Kidney epithelial cell (primary cell): Measurements from ENCODE around the gene ARHGAP29. TPM values are rescaled to one million over a fixed set of nuclear protein-coding genes. Genes with fewer than 3 reads are reported as not detected.

Experiments used
- DNase-seq: peaks from one replicate; pipeline ENCODE4 v3.0.0-alpha.2; 2010; ENCODE audit warnings: low read depth
- H3K27me3 ChIP-seq: 2 replicates; pipeline ENCODE4 v1.6.0; 2011; ENCODE audit warnings: low read length; ENCODE audit not compliant: control insufficient read depth, insufficient read depth
- H3K36me3 ChIP-seq: 2 replicates; pipeline ENCODE4 v1.5.1; 2011; ENCODE audit warnings: low read length; ENCODE audit not compliant: control insufficient read depth, insufficient read depth
- H3K4me3 ChIP-seq: 2 replicates; pipeline ENCODE4 v1.5.1; 2011; ENCODE audit warnings: low read depth, mild to moderate bottlenecking, control low read depth, low read length
- CTCF ChIP-seq: IDR thresholded peaks from 2 replicates; pipeline ENCODE4 v1.5.1; 2011; ENCODE audit warnings: mild to moderate bottlenecking, moderate library complexity, low read length, control low read depth, inconsistent platforms; ENCODE audit not compliant: insufficient read depth, poor library complexity, severe bottlenecking
- total RNA-seq: library from RNA; depleted of rRNA; stranded (reverse); fragments of >200 nt; gene quantifications from 2 replicates; pipeline ENCODE4 v1.2.3, GENCODE V29; 2015

Gene ARHGAP29
- total RNA-seq, 1 donor from 2014 or later = 82.3 TPM

GRCh38 chr1:94270801-94271203 is 33.4 kb upstream of the ARHGAP29 start:
- peak; percentile 96 for DNase-seq
- TF ChIP-seq CTCF = no peak
- Histone ChIP-seq H3K27me3 (no peaks in the 10 kb centered on the region), H3K4me3 (no peak overlapping the region), H3K36me3 (no peaks in the 10 kb centered on the region)

DNA sequence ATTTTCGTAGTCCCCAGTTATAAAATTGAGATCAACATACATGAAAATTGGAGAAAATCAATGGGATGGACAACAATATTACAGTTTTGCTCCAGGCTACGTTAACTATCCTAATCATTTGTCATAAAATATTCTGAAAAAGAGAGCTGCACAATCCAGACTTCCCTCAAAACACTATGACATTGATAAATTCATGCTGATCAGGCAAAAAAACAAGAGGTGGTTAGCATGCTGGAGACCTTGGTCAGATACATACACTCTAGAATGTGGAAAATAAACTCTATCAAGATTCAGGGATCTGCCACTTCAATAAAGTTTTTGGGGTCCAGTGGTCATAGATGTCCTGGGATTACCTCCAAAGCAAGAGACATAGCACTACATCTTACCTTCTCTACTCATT is 32.5 kb upstream of the ARHGAP29 start:
- no peaks in the 10 kb centered on the region for H3K36me3 ChIP-seq
- H3K27me3 ChIP-seq = no peaks in the 10 kb centered on the region
- no peak for DNase-seq
- H3K4me3 ChIP-seq = no peak overlapping the region
- TF ChIP-seq CTCF = no peak

DNA sequence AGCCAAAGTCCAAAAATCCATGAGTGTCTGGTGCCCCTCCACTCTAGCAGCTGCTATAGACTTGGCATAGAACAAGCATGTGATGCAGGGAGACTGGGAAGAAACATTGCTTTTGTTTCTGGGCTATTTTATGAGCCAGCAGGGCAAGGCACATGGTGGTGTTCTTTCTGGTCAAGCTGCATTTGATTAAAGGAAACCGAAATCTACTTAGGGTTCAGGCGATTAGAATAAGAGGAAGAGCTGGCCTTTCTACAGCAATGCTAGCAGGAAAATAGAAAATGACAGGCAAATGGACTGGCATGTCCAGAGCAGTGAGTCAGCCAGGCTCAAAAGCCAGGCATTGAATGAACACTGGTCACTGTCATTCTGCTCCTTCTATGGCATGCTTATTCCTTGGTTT is 28.5 kb upstream of the ARHGAP29 start:
- Histone ChIP-seq H3K4me3 (no peak overlapping the region), H3K36me3 (no peaks in the 10 kb centered on the region), H3K27me3 (no peaks in the 10 kb centered on the region)
- DNase-seq = no peak
- no peak for TF ChIP-seq CTCF

DNA sequence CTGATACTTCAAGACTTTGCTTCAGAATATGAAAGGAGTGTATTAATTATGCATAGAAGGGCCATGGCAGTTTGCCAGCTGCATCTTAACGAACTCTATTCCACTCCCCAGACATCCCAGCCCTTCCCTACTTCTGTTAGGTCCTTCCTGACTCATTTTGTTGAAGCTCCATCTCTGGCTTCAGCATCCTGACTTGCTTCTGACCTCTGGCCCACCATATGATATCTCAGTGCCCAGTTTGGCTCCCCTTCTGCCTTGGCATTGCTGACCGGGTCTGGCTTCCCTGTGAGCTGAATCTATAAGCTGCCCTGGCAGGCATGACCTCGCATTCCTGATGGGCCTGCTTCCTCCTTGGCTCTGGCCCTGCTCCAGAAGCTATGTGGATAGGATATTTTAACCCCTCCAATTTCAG is 27.6 kb upstream of the ARHGAP29 start:
- H3K4me3 ChIP-seq = no peak overlapping the region
- TF ChIP-seq CTCF = no peak
- no peaks in the 10 kb centered on the region for H3K27me3 ChIP-seq
- H3K36me3 ChIP-seq = no peaks in the 10 kb centered on the region
- no peak for DNase-seq

DNA sequence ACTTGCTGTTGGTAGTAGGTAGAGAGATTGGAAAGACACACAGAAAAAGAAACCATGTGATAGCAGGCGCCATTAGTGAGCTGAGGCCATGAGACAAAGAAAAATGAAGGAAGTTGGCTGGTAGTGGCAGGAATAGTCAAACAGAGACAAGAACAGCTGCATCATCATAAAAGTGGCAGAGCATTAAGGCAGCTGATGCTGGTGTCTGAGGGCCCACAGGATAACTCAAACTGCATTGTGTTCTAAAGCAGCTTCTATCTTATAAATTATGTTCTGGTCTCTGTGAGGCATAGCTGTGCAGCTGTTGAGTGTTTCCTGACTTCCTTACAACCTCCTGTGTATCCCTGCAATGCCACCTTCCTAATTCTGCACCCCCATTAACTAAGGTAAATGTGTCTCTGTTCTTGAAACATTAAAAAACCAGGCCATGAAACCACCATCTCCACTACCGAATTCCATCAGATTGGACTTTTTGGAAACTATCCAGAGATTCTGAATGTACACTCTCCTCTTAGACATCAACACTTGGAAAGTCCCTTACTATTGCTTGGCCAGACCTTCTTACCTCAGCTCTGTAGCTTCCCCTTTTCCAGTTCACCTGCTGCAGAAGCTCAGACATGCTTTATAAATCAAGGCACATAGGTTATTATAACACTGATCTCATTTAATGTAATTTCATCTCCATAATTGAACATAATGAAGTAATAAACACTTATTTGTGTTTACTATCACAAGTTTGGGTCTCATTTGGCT is 23.4 kb upstream of the ARHGAP29 start:
- no peaks in the 10 kb centered on the region for H3K27me3 ChIP-seq
- no peak for TF ChIP-seq CTCF
- H3K4me3 ChIP-seq = no peak overlapping the region
- no peaks in the 10 kb centered on the region for H3K36me3 ChIP-seq
- no peak for DNase-seq
